ENCODE measurements around the gene RHBDD3. TPM values are rescaled to one million over a fixed set of nuclear protein-coding genes. Genes with fewer than 3 reads are reported as not detected.

RHBDD3 gene
- total RNA-seq, 3 donors from 2014 or later (not counting 1 experiment from before 2014, with no cell fraction given): 16.6 to 20.9 (median 17.9) TPM

DNA sequence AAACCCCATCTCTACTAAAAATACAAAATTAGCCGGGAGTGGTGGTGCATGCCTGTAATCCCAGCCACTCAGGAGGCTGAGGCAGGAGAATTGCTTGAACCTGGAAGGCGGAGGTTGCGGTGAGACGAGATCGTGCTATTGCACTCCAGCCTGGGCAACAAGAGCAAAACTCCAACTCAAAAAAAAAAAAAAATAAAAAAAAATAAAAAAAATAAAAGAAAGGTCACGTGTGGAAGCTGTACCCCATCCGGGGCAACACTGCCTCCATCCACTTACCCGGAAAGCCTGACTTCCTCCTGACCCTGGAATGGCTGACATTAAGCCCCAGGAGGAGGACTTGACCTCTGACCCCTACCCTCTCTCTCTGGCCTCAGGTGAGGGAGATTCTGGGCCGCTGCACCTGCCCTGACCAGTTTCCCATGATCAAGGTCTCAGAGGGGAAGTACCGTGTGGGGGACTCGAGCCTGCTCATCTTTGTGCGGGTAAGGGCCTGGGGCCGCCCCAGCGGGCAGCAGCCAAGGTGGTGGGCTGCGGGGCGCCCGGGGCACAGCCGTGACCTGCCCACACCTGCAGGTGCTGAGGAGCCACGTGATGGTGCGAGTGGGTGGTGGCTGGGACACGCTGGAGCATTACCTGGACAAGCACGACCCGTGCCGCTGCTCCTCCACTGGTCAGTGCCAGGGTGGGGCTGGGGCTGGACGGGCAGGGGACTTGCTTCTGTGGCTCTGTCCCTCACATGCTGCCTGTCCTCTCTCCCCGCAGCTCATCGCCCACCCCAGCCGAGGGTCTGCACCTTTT, 42.5 kb upstream of the RHBDD3 start:
- Mint-ChIP-seq H3K4me1 (peaks cover 9 to 34% of the 10 kb centered on the region in 2 donors), H3K9me3 (no peaks in the 10 kb centered on the region), H3K27ac (no peak overlapping the region), H3K4me3 (no peak overlapping the region), H3K27me3 (ENCODE audit: low read depth in 2 of 2) (peaks cover 24 to 45% of the 10 kb centered on the region in 2 donors), H3K36me3 (no peaks in the 10 kb centered on the region)
- intact Hi-C loops (cut with micrococcal nuclease): no loop called here
- H3K36me3 ChIP-seq (ENCODE audit: control insufficient read depth, insufficient read depth, low read length): no peaks in the 10 kb centered on the region
- no peaks in the 10 kb centered on the region for H3K9me3 ChIP-seq (ENCODE audit: control insufficient read depth, insufficient read depth, low read length)
- TF ChIP-seq CTCF (IDR thresholded peaks at IDR 0.05): no peak
- DNase-seq (no peak), ATAC-seq (no peak)
- peaks cover 45% of the 10 kb centered on the region for H3K4me1 ChIP-seq (ENCODE audit: control insufficient read depth, insufficient read depth, low read length)
- H3K4me3 ChIP-seq (ENCODE audit: low read length): no peak overlapping the region
- H3K27ac ChIP-seq (ENCODE audit: low read length): no peak overlapping the region
- peaks cover 34% of the 10 kb centered on the region for H3K27me3 ChIP-seq (ENCODE audit: control insufficient read depth, insufficient read depth, low read length)
- 75% methylated on average over 25 of the region's 28 CpGs for WGBS (ENCODE audit: insufficient coverage)

DNA sequence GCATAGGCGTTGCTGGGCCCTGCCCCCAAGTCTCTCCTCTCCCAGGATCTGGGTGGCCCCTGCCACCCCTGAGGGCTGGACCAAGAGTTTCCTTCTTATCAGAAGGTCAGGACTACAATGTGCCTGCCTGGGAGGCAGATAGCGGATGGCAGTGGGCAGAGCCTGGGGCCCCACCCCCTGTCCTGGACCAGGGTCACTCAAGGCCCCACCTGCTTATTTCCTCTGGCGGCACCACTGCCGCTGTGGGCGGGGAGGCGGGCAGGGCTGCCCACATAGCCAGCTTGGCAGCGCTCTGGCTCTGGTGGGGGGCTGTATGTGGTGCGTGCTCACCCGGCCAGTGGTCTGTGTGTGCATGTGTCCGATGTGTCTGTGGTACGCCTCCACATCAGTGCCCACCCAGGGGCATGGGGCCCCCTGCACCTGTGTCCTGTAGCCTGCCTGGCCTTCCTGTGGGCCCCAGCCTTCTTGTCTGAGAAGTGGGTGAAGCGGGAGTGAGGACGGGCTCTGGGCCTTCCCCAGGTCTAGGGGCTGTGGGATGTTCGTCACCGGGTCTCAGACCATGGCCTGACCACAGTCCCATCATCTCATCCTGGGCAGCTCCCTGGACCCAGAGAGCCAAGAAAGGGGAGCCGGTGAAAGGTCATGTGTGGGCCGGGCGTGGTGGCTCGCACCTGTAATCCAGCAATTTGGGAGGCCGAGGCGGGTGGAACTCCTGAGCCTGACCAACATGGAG, 41.7 kb upstream of the RHBDD3 start:
- H3K27ac Mint-ChIP-seq: no peak overlapping the region
- Histone ChIP-seq H3K9me3 (ENCODE audit: control insufficient read depth, insufficient read depth, low read length) (no peaks in the 10 kb centered on the region), H3K4me1 (ENCODE audit: control insufficient read depth, insufficient read depth, low read length) (peaks cover 42% of the 10 kb centered on the region), H3K27me3 (ENCODE audit: control insufficient read depth, insufficient read depth, low read length) (peaks cover 30% of the 10 kb centered on the region), H3K27ac (ENCODE audit: low read length) (no peak overlapping the region), H3K36me3 (ENCODE audit: control insufficient read depth, insufficient read depth, low read length) (no peaks in the 10 kb centered on the region), H3K4me3 (ENCODE audit: low read length) (no peak overlapping the region)
- H3K9me3 Mint-ChIP-seq: no peaks in the 10 kb centered on the region
- DNase-seq: no peak
- no peak for ATAC-seq
- intact Hi-C loops (cut with micrococcal nuclease): no loop called here
- H3K36me3 Mint-ChIP-seq: no peaks in the 10 kb centered on the region
- H3K27me3 Mint-ChIP-seq (ENCODE audit: low read depth in 2 of 2): peaks cover 20 to 47% of the 10 kb centered on the region in 2 donors
- H3K4me1 Mint-ChIP-seq: peaks cover 7 to 31% of the 10 kb centered on the region in 2 donors
- TF ChIP-seq CTCF (IDR thresholded peaks at IDR 0.05): no peak
- 63% methylated on average over 18 of the region's 21 CpGs for WGBS (ENCODE audit: insufficient coverage)
- peak overlapping the region; percentile 25 for H3K4me3 Mint-ChIP-seq

- Histone ChIP-seq H3K27ac (ENCODE audit: low read length) (no peak overlapping the region), H3K27me3 (ENCODE audit: control insufficient read depth, insufficient read depth, low read length) (peaks cover 25% of the 10 kb centered on the region), H3K4me3 (ENCODE audit: low read length) (no peak overlapping the region), H3K4me1 (ENCODE audit: control insufficient read depth, insufficient read depth, low read length) (peaks cover 35% of the 10 kb centered on the region), H3K9me3 (ENCODE audit: control insufficient read depth, insufficient read depth, low read length) (no peaks in the 10 kb centered on the region), H3K36me3 (ENCODE audit: control insufficient read depth, insufficient read depth, low read length) (no peaks in the 10 kb centered on the region)
- peak overlapping the region; percentile 25 for H3K4me3 Mint-ChIP-seq
- WGBS (ENCODE audit: insufficient coverage): 54% methylated on average over 13 of the region's 13 CpGs
- intact Hi-C loops (cut with micrococcal nuclease): no loop called here
- H3K9me3 Mint-ChIP-seq: no peaks in the 10 kb centered on the region
- H3K27me3 Mint-ChIP-seq (ENCODE audit: low read depth in 2 of 2): peaks cover 13 to 41% of the 10 kb centered on the region in 2 donors
- H3K4me1 Mint-ChIP-seq: peaks cover under 1 to 24% of the 10 kb centered on the region in 2 donors
- H3K36me3 Mint-ChIP-seq: no peaks in the 10 kb centered on the region
- ATAC-seq (peak in 1 of 3 donors; percentile 25), DNase-seq (peak in 1 of 2 donors; percentile 56)
- TF ChIP-seq CTCF (IDR thresholded peaks at IDR 0.05): no peak
- no peak overlapping the region for H3K27ac Mint-ChIP-seq
Observed at GRCh38 chr22:29308791-29309262, 41.0 kb upstream of the RHBDD3 start.
